KMS-11 (cell line): Measurements from ENCODE around the gene LIPN.

Experiments used
- H2AFZ ChIP-seq: fragments of 200-600 bp; sonication (generic); 2 replicates; pipeline ENCODE4 v1.6.1; 2016; ENCODE audit warnings: antibody characterized with exemption, mixed run types, low read depth
- H3K27ac ChIP-seq: fragments of 200-600 bp; sonication (generic); 2 replicates; pipeline ENCODE4 v1.6.1; 2016; ENCODE audit warnings: mild to moderate bottlenecking, mixed run types
- H3K27me3 ChIP-seq: fragments of 200-600 bp; sonication (generic); 2 replicates; pipeline ENCODE4 v1.6.1; 2017; ENCODE audit warnings: mild to moderate bottlenecking, low read depth, mixed run types, moderate library complexity; ENCODE audit not compliant: insufficient read depth
- H3K36me3 ChIP-seq: fragments of 200-600 bp; sonication (generic); 2 replicates; pipeline ENCODE4 v1.6.1; 2017; ENCODE audit warnings: mild to moderate bottlenecking, mixed run types; ENCODE audit not compliant: insufficient read depth
- H3K4me1 ChIP-seq: fragments of 200-600 bp; sonication (generic); 2 replicates; pipeline ENCODE4 v1.6.1; 2016; ENCODE audit warnings: mild to moderate bottlenecking, low read depth, mixed run types; ENCODE audit not compliant: poor library complexity, severe bottlenecking
- H3K4me2 ChIP-seq: fragments of 200-600 bp; sonication (generic); 2 replicates; pipeline ENCODE4 v1.7.0; 2016; ENCODE audit warnings: mild to moderate bottlenecking, mixed run types
- H3K4me3 ChIP-seq: fragments of 200-600 bp; sonication (generic); IDR thresholded peaks from 2 replicates; pipeline ENCODE4 v1.6.1; 2017; ENCODE audit warnings: low read depth, low read length, mixed read lengths; ENCODE audit not compliant: insufficient read depth
- H3K79me2 ChIP-seq: fragments of 200-600 bp; sonication (generic); 2 replicates; pipeline ENCODE4 v1.6.1; 2016; ENCODE audit warnings: low read depth, mixed run types; ENCODE audit not compliant: insufficient read depth
- H3K9ac ChIP-seq: fragments of 200-600 bp; sonication (generic); 2 replicates; pipeline ENCODE4 v1.6.1; 2016; ENCODE audit warnings: mild to moderate bottlenecking, mixed run types
- H4K20me1 ChIP-seq: fragments of 200-600 bp; sonication (generic); 2 replicates; pipeline ENCODE4 v1.6.1; 2016; ENCODE audit warnings: mild to moderate bottlenecking, mixed run types; ENCODE audit not compliant: insufficient read depth
- CTCF ChIP-seq: fragments of 200-600 bp; sonication (generic); conservative IDR thresholded peaks from 2 replicates; pipeline ENCODE4 v1.6.1; 2017; ENCODE audit warnings: low read depth, mild to moderate bottlenecking, antibody characterized with exemption, low read length, moderate library complexity, mixed read lengths

The LIPN gene

GRCh38 chr10:88783724-88784123 lies 23.9 kb downstream of the LIPN start:
- Histone ChIP-seq H4K20me1 (no peaks in the 10 kb centered on the region), H3K4me2 (no peak overlapping the region), H3K27me3 (no peaks in the 10 kb centered on the region), H3K79me2 (no peaks in the 10 kb centered on the region), H3K4me3 (no peak overlapping the region), H3K27ac (no peak overlapping the region), H3K4me1 (no peaks in the 10 kb centered on the region), H2AFZ (no peak overlapping the region), H3K36me3 (no peaks in the 10 kb centered on the region), H3K9ac (no peak overlapping the region)
- TF ChIP-seq CTCF: no peak

GRCh38 chr10:88786032-88786770 lies 26.4 kb downstream of the LIPN start:
- Histone ChIP-seq H4K20me1 (no peaks in the 10 kb centered on the region), H3K4me3 (no peak overlapping the region), H3K4me1 (no peaks in the 10 kb centered on the region), H3K36me3 (no peaks in the 10 kb centered on the region), H3K79me2 (no peaks in the 10 kb centered on the region), H3K27ac (no peak overlapping the region), H2AFZ (no peak overlapping the region), H3K9ac (no peak overlapping the region), H3K4me2 (no peak overlapping the region), H3K27me3 (no peaks in the 10 kb centered on the region)
- TF ChIP-seq CTCF: no peak

DNA sequence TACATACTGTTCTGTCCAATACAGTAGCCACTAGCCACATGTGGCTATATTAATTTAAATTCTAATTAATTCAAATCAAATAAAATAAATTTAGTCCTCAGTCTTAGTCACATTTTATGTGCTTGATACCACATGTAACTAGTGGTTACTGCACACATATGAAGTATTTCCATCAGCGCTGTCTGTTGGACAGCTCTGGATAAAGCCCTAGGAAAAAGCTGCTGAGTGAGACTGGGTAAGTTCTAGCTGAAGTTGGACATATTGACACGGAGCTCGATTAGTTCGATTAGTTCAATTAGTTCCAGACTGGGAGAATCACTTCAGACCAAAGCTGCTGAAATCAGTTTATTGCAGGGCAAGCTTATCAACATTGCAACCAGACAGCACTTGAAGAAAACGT lies 27.6 kb downstream of the LIPN start:
- Histone ChIP-seq H3K27me3 (no peaks in the 10 kb centered on the region), H2AFZ (no peak overlapping the region), H3K4me3 (no peak overlapping the region), H3K4me2 (no peak overlapping the region), H3K27ac (no peak overlapping the region), H3K79me2 (no peaks in the 10 kb centered on the region), H3K4me1 (peaks cover 6% of the 10 kb centered on the region), H4K20me1 (no peaks in the 10 kb centered on the region), H3K36me3 (no peaks in the 10 kb centered on the region), H3K9ac (no peak overlapping the region)
- TF ChIP-seq CTCF: no peak

GRCh38 chr10:88788924-88789323 lies 29.1 kb downstream of the LIPN start:
- Histone ChIP-seq H2AFZ (no peak overlapping the region), H3K27ac (no peak overlapping the region), H4K20me1 (no peaks in the 10 kb centered on the region), H3K27me3 (no peaks in the 10 kb centered on the region), H3K4me3 (no peak overlapping the region), H3K79me2 (no peaks in the 10 kb centered on the region), H3K9ac (no peak overlapping the region), H3K4me1 (peaks cover 21% of the 10 kb centered on the region), H3K4me2 (no peak overlapping the region), H3K36me3 (no peaks in the 10 kb centered on the region)
- no peak for TF ChIP-seq CTCF
